Jurkat, Clone E6-1 (cell line): ENCODE measurements around the gene TWNK. TPM values are rescaled to one million over a fixed set of nuclear protein-coding genes. Genes with fewer than 3 reads are reported as not detected.
A peak's percentile ranks its signal among the peaks of the same experiment; 100 is the strongest.

ENCODE experiments used
- DNase-seq: peaks from one replicate; pipeline ENCODE4 v3.0.0-alpha.2; 2011; ENCODE audit warnings: low read depth, low spot score
- H3K4me3 ChIP-seq: 2 replicates; pipeline ENCODE4 v1.5.1; 2011; ENCODE audit warnings: mild to moderate bottlenecking, low read length, control low read depth, moderate library complexity
- polyA plus RNA-seq: library from polyadenylated mRNA; unstranded; fragments of >200 nt; gene quantifications from one replicate; pipeline ENCODE4 v1.2.1, GENCODE V29; 2012; ENCODE audit warnings: missing spikeins; ENCODE audit not compliant: insufficient read length, insufficient read depth

TWNK gene
- 20.6 TPM for polyA plus RNA-seq

GRCh38 chr10:100986952-100987684 is at the start of gene TWNK, which contains the start of gene MRPL43:
Gene TWNK, plus strand, starts transcription at chr10:100987543. Its CDS starts 668 bp downstream, at chr10:100988211.
Gene MRPL43, minus strand, starts transcription at chr10:100987497. Its CDS starts 54 bp downstream, at chr10:100987443.
- peak; percentile 69 for DNase-seq

GRCh38 chr10:100939763-100940344 is 47.5 kb upstream of the TWNK start:
- no peak for DNase-seq
- H3K4me3 ChIP-seq = no peak overlapping the region

More at GRCh38 chr10:100986952-100987684, at the start of gene TWNK, which contains the start of gene MRPL43:
- peak within 1 kb of the TSS; percentile 99 for H3K4me3 ChIP-seq

GRCh38 chr10:100942229-100942628 is 45.1 kb upstream of the TWNK start:
- no peak for DNase-seq

DNA sequence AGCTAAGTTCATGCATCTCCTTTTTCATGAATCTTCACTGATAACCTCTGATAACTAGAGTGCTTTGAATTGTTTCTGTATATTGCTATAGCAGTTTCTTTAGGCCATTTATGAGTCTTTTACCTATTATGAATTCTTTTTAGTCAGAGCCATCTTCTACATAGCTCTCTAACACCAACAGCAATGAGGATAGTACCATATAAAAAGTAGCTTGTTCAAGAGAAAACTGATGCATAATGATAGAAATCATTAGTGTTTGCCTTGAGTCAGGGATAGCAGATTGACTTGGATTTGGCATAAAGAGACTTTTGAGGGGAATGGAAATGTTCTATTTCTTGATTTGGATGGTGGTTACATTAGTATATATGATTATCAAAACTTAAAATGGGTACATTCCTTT is 43.8 kb upstream of the TWNK start:
- no peak for DNase-seq
- no peak overlapping the region for H3K4me3 ChIP-seq

More at GRCh38 chr10:100942229-100942628, 45.1 kb upstream of the TWNK start:
- no peak overlapping the region for H3K4me3 ChIP-seq

DNA sequence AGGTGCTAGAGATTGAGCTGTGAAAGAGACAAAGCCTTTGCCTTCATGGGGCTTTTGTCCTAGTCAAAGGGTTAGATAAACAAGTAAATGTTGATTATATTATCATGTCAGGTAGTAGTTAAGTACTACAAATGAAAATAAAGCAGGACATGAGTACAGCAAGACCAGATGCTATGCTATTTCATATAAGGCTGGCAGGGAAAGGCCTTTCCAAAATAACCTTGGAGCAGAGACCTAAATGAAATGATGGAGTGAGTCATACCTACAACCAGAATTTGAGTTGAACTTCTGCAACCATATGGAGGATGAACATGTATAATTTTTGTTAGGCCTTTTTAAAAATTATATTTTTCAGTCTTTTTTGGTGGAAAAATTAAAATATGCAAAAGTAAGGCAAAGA is 41.6 kb upstream of the TWNK start:
- no peak for DNase-seq
- H3K4me3 ChIP-seq = no peak overlapping the region

DNA sequence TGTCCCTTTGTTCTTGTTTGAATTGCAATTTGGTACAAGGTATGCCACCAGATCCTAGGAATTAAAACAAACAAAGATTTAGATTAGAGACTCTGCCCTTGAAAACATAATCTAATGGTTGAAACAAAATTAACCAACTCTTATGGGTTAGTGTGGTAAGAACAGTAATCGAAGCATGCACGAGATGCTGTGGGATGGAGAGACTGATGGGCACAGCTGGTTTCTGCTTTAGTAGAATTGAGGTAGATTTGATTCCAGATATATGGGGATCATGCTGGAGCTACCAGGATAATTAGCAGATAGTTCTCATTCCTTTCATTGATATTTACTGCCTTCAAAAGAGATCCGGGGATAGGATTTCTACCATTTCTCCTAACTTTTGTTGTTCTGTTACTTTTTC is 38.4 kb upstream of the TWNK start:
- H3K4me3 ChIP-seq = no peak overlapping the region
- no peak for DNase-seq

GRCh38 chr10:100960251-100960650 is 27.1 kb upstream of the TWNK start:
- no peak for DNase-seq
- no peak overlapping the region for H3K4me3 ChIP-seq

DNA sequence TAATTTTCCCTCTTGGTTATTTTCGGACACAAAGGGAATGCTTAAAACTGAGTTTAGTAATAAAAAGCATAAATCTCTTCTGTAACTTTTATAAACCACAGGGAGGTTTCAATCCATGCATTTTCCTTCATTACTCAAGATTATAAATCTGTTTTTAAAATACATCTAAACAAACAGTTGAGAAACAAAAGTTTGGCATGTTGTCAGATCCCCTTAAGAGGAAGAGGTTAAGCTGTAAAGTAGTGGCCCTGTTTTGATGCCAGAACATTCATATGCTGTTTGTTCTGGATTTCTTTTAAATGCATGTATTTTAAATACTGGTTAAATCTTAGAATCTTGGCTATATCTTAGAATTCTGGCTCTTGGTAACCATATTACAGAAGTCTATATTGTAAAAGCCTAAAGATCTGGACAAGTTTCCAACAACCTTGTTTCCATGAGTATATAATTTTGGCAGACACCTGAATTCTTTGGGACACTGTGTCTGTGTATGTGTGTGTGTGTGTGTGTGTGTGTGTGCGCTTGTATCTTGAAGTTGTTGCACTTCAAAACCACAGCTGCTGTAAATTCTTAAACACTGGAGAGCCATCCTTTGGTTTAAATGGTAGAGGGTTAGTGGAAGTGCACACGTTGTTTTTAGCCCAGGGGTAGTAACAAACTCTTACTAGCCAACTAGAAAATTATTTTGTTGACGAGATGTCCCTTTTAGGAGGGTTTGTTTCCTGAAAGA is 24.8 kb upstream of the TWNK start:
- no peak overlapping the region for H3K4me3 ChIP-seq
- no peak for DNase-seq

DNA sequence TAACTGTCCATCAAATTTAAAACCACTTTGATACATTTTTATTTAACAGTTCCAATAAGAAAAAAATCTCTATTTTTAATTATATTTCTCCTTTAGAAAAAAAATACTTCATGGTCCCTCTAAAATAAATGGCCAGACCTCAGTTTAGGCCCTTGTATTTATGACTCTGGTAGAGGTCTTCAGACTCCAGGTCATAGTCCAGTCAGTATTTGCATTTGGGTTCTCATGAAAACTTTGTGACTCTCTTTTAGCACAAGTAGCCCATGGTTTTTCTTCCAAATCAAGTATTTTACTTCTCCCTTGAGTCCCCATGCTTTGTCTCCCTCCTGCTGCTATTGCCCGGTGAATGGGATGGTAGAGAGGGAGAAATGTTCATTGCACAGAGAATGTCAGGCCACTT is 23.5 kb upstream of the TWNK start:
- DNase-seq = no peak
- H3K4me3 ChIP-seq = no peak overlapping the region

GRCh38 chr10:100965820-100966219 is 21.5 kb upstream of the TWNK start:
- DNase-seq = no peak
- H3K4me3 ChIP-seq = no peak overlapping the region

DNA sequence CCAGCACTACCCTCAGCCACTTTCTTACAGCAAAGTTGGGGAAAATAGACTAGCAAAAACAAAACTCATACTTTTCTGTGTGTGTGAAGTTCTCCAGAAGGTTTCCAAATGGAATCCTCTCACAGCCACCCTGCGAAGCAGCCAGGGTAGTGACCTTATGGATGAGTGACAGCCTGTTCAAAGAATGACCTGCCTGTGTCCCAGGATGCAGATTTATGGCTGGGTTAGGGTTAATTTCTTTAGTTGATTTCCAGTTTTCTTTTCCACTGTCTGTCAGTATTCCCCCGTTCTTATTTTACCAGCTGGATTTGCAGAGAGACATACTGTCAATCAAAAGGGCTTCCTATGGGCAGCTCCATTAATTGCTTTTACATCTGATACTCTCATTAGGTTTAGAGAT is 20.5 kb upstream of the TWNK start:
- no peak for DNase-seq
- H3K4me3 ChIP-seq = no peak overlapping the region

- DNase-seq = no peak
- H3K4me3 ChIP-seq = no peak overlapping the region
Measured at GRCh38 chr10:100967332-100967731, 20.0 kb upstream of the TWNK start.

DNA sequence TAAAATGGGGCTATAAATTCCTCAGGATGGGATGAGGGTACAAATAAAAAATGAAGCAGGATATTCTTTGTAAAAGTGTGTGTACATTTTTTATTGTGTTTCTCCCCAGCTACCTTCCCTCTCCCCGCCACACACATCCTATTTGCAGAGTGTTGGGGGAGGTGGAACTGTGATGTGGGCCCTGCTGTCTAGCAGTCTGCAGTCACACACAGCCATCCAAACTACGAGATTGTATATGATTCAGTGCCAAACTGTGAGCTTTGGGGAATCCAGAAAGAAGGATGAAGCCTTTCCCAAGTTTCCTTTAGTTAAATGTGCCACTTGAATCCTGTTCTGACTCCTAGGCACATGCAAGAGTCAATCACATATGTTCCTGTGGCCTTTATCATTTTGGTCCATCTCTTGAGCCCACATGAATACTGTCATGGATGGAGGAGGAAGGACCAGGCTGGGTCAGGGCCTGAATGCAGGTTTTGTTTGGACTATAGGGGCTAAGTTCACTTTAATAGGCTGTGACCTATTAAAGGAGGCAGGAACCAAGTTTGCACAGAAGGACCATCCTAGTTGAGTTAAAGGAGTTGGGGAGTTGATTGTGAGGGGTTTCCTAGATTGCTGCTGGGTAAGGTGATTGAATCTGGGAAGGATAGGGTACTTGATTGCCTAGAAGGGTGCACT is 19.1 kb upstream of the TWNK start:
- no peak for DNase-seq
- H3K4me3 ChIP-seq = no peak overlapping the region

- peak overlapping the region; percentile 52 for H3K4me3 ChIP-seq
- no peak for DNase-seq
Measured at GRCh38 chr10:100968863-100969186, 18.5 kb upstream of the TWNK start.

DNA sequence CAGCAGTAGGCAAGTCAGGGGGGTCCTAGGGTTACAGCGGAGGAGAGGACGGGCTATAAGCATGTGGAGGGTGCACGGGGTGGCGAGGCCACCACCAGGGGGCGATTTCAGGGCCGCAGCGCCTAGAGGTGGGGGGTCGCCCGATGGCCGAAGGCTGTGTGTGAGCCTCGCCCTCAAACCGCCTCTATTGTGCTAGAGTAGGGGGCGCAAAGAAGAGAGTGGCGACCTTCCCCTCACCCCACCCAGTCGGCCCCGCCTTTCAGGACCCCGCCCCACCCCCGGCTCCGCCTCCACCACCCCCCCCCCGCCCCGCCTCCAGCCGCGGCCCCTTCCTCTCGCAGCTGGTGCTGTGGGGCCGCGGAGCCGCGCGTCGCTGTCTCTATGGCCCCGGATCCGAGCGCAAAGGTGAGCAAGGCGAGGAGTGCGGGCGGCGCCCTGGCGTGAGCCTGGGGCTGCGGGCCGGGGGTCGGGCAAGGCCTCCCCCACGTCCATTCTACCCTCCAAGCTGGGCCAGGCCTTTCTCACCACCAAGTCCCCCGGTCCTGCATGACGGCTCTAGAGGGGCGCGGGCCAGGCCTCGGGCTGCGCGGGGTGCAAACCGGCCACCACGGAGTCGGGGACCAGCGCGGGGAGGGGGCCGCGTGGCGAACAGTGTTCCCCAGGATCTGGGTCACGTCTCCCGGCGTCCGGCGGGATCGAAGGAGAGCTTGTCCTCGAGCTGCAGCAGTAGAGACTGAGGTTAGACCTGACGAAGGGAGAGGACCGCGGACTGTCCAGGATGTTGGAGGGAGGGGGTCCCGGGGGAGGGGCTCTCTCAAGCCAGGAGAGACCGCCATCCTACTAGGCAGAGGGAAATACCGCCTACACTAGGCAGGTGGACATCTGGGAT is 17.9 kb upstream of the TWNK start, which contains the start of gene SEMA4G:
Gene SEMA4G, plus strand, starts transcription at position 318 of the 889 bp plus-strand sequence. CDS start 3,409 bp downstream, outside the sequence.
- peak; percentile 22 for DNase-seq
- peak within 1 kb of the TSS; percentile 52 for H3K4me3 ChIP-seq

GRCh38 chr10:100970076-100970913 is 17.0 kb upstream of the TWNK start:
- no peak overlapping the region; the same call in 1 of the 2 replicates for H3K4me3 ChIP-seq
- DNase-seq = no peak

- DNase-seq = no peak
- H3K4me3 ChIP-seq = no peak overlapping the region
Measured at GRCh38 chr10:100970914-100971811, 16.2 kb upstream of the TWNK start.
